Tibial nerve (tissue), 4 donors: Measurements from ENCODE around the gene WNT4. TPM values are rescaled to one million over a fixed set of nuclear protein-coding genes. Genes with fewer than 3 reads are reported as not detected.

Experiments
- DNase-seq, 2 donors: peaks; one replicate each; pipeline ENCODE4 v3.0.0-alpha.2; 2019; ENCODE audit warnings: low spot score in 2 of 2
- H3K27ac ChIP-seq, 4 donors: fragments of 200-600 bp; sonication (generic) in 3 of 4; one replicate each; pipeline ENCODE4 v1.5.1; 2017 to 2019; ENCODE audit warnings: mild to moderate bottlenecking in 1 of 4
- H3K27me3 ChIP-seq, 2 donors: fragments of 200-600 bp; sonication (generic) in 1 of 2; one replicate each; pipeline versions ENCODE4 v1.5.1 to v1.6.0; 2017 to 2019
- H3K36me3 ChIP-seq, 3 donors: fragments of 200-600 bp; sonication (generic); one replicate each; pipeline ENCODE4 v1.5.1; 2018 to 2019
- H3K4me1 ChIP-seq, 4 donors: fragments of 200-600 bp; sonication (generic) in 3 of 4; one replicate each; pipeline ENCODE4 v1.5.1; 2017 to 2019
- H3K4me3 ChIP-seq, 4 donors: fragments of 200-600 bp; sonication (generic) in 3 of 4; one replicate each; pipeline ENCODE4 v1.5.1; 2017 to 2019; ENCODE audit warnings: mild to moderate bottlenecking in 1 of 4, moderate library complexity in 1 of 4
- H3K9me3 ChIP-seq, 4 donors: fragments of 200-600 bp; sonication (generic) in 3 of 4; one replicate each; pipeline ENCODE4 v1.5.1; 2017 to 2019
- CTCF ChIP-seq, 5 experiments: fragments of 200-600 bp in 3 of 5; fragments of 450-650 bp in 2 of 5; sonication (generic) in 3 of 5; IDR thresholded peaks; one replicate each; pipeline ENCODE4 v1.5.1; 2016 to 2019; ENCODE audit warnings: antibody characterized with exemption in 5 of 5, mild to moderate bottlenecking in 3 of 5, moderate library complexity in 2 of 5
- EP300 ChIP-seq, 2 donors: sonication (generic); formaldehyde crosslinking; IDR thresholded peaks; one replicate each; pipeline ENCODE4 v1.6.1; 2017; ENCODE audit warnings: antibody characterized with exemption in 2 of 2, mild to moderate bottlenecking in 1 of 2
- POLR2A ChIP-seq, 2 donors: fragments of 450-650 bp; IDR thresholded peaks; one replicate each; pipeline ENCODE4 v1.6.1; 2017; ENCODE audit warnings: antibody characterized with exemption in 2 of 2, mild to moderate bottlenecking in 2 of 2, moderate library complexity in 2 of 2
- WGBS, 2 donors: methylation state at CpG; one replicate each; pipeline ENCODE4 v1.1.5; 2018; 5-methylcytosine and 5-hydroxymethylcytosine counted together
- total RNA-seq, 4 donors: library from RNA; depleted of rRNA; stranded (reverse); fragments of >200 nt; gene quantifications; one replicate each; pipeline ENCODE4 v1.1.0, GENCODE V29; 2016

WNT4 gene
- total RNA-seq, 4 donors from 2014 or later, result under 0.01 to 0.63 (median 0.20) TPM; not detected in 1

GRCh38 chr1:22119626-22120468, 23.1 kb downstream of the WNT4 start:
- peaks cover 0 to 31% (median 0%) of the 10 kb centered on the region in 3 donors for H3K36me3 ChIP-seq
- no peaks in the 10 kb centered on the region for H3K27me3 ChIP-seq
- no peak for TF ChIP-seq EP300 (IDR thresholded peaks at IDR 0.05)
- TF ChIP-seq POLR2A (IDR thresholded peaks at IDR 0.05), result no peak
- no peak for TF ChIP-seq CTCF (IDR thresholded peaks at IDR 0.05)
- peaks cover 0 to 57% (median 20%) of the 10 kb centered on the region in 4 donors for H3K4me1 ChIP-seq
- no peaks in the 10 kb centered on the region for H3K9me3 ChIP-seq
- no peak overlapping the region for H3K27ac ChIP-seq
- DNase-seq, result no peak
- no peak overlapping the region for H3K4me3 ChIP-seq
- WGBS, 2 donors, result 93 to 94% methylated on average over 29 to 39 of the region's 44 CpGs

- H3K4me1 ChIP-seq, result peaks cover 0 to 71% (median 30%) of the 10 kb centered on the region in 4 donors
- 74 to 78% methylated on average over 7 of the region's 8 CpGs for WGBS, 2 donors
- H3K36me3 ChIP-seq, result peaks cover 0 to 35% (median 0%) of the 10 kb centered on the region in 3 donors
- TF ChIP-seq CTCF (IDR thresholded peaks at IDR 0.05), result no peak
- no peak for DNase-seq
- H3K27me3 ChIP-seq, result no peaks in the 10 kb centered on the region
- H3K27ac ChIP-seq, result no peak overlapping the region
- H3K4me3 ChIP-seq, result no peak overlapping the region
- H3K9me3 ChIP-seq, result no peaks in the 10 kb centered on the region
These were observed 24.5 kb downstream of the WNT4 start for GRCh38 chr1:22118291-22118992.

GRCh38 chr1:22117851-22118250, 25.0 kb downstream of the WNT4 start:
- peaks cover 0 to 69% (median 30%) of the 10 kb centered on the region in 4 donors for H3K4me1 ChIP-seq
- WGBS, 2 donors, result 38 to 50% methylated on average over 5 of the region's 5 CpGs
- no peak overlapping the region for H3K4me3 ChIP-seq
- H3K9me3 ChIP-seq, result no peaks in the 10 kb centered on the region
- H3K27me3 ChIP-seq, result no peaks in the 10 kb centered on the region
- H3K36me3 ChIP-seq, result peaks cover 0 to 37% (median 0%) of the 10 kb centered on the region in 3 donors
- TF ChIP-seq CTCF (IDR thresholded peaks at IDR 0.05) (no peak), EP300 (IDR thresholded peaks at IDR 0.05) (no peak), POLR2A (IDR thresholded peaks at IDR 0.05) (no peak)
- no peak for DNase-seq
- H3K27ac ChIP-seq, result peak overlapping the region in 1 of 4 donors; percentile 55

GRCh38 chr1:22117238-22117637, 25.7 kb downstream of the WNT4 start:
- Histone ChIP-seq H3K27ac (peak overlapping the region in 1 of 4 donors; percentile 55), H3K4me1 (peaks cover 0 to 63% (median 30%) of the 10 kb centered on the region in 4 donors), H3K4me3 (no peak overlapping the region), H3K27me3 (no peaks in the 10 kb centered on the region), H3K9me3 (no peaks in the 10 kb centered on the region), H3K36me3 (peaks cover 0 to 43% (median 0%) of the 10 kb centered on the region in 3 donors)
- TF ChIP-seq POLR2A (IDR thresholded peaks at IDR 0.05) (no peak), CTCF (IDR thresholded peaks at IDR 0.05) (no peak), EP300 (IDR thresholded peaks at IDR 0.05) (no peak)
- WGBS, 2 donors, result 23 to 34% methylated on average over 4 of the region's 4 CpGs
- DNase-seq, result no peak

GRCh38 chr1:22115286-22115685, 27.6 kb downstream of the WNT4 start:
- no peaks in the 10 kb centered on the region for H3K9me3 ChIP-seq
- 74 to 77% methylated on average over 6 of the region's 6 CpGs for WGBS, 2 donors
- peak overlapping the region in 2 of 4 donors; percentile 67 to 71 for H3K27ac ChIP-seq
- peaks cover 0 to 46% (median 0%) of the 10 kb centered on the region in 3 donors for H3K36me3 ChIP-seq
- H3K4me1 ChIP-seq, result peaks cover 0 to 52% (median 30%) of the 10 kb centered on the region in 4 donors
- no peak for DNase-seq
- H3K4me3 ChIP-seq, result no peak overlapping the region
- TF ChIP-seq CTCF (IDR thresholded peaks at IDR 0.05), result no peak
- no peak for TF ChIP-seq POLR2A (IDR thresholded peaks at IDR 0.05)
- no peak for TF ChIP-seq EP300 (IDR thresholded peaks at IDR 0.05)
- H3K27me3 ChIP-seq, result no peaks in the 10 kb centered on the region
